NCI-H1417 treated with DMSO at 0.1 percent for 48 hours (cell line): ENCODE data around the gene RSU1.
"Not testable (repeated sequence)": the region's sequence is repeated elsewhere in the genome, so short reads cannot be mapped to it uniquely, and the experiment has no call there.

Experiments
- DNase-seq: peaks from one replicate; lab custom pipeline; 2025; lab: John Stamatoyannopoulos, UW

RSU1 gene

GRCh38 chr10:16780338-16780880, 36.8 kb downstream of the RSU1 start:
- no peak for DNase-seq

- no peak for DNase-seq
These were observed 37.8 kb downstream of the RSU1 start for GRCh38 chr10:16779384-16779915.

- no peak for DNase-seq
These were observed 39.5 kb downstream of the RSU1 start for GRCh38 chr10:16777473-16778370.

GRCh38 chr10:16776896-16777295, 40.3 kb downstream of the RSU1 start:
- DNase-seq, result no peak

GRCh38 chr10:16773334-16773733, 43.9 kb downstream of the RSU1 start:
- no peak for DNase-seq

GRCh38 chr10:16770670-16771069, 46.6 kb downstream of the RSU1 start:
- DNase-seq, result no peak

- DNase-seq, result no peak
These were observed 47.1 kb downstream of the RSU1 start for GRCh38 chr10:16770141-16770540.

- DNase-seq, result no peak
These were observed 47.9 kb downstream of the RSU1 start for GRCh38 chr10:16769331-16769730.

- DNase-seq, result no peak
These were observed 48.5 kb downstream of the RSU1 start for GRCh38 chr10:16768702-16769101.

- DNase-seq, result no peak
These were observed 51.5 kb downstream of the RSU1 start for GRCh38 chr10:16765509-16766375.

GRCh38 chr10:16761300-16761699, 55.9 kb downstream of the RSU1 start:
- DNase-seq, result no peak

- no peak for DNase-seq
These were observed 60.5 kb downstream of the RSU1 start for GRCh38 chr10:16756561-16757221.

GRCh38 chr10:16754765-16755164, 62.5 kb downstream of the RSU1 start:
- no peak for DNase-seq

- DNase-seq, result not testable (repeated sequence)
These were observed 64.4 kb downstream of the RSU1 start for GRCh38 chr10:16752849-16753248.

GRCh38 chr10:16752099-16752498, 65.1 kb downstream of the RSU1 start:
- no peak for DNase-seq

- DNase-seq, result no peak
These were observed 66.0 kb downstream of the RSU1 start for GRCh38 chr10:16751244-16751643.

GRCh38 chr10:16750461-16750860, 66.8 kb downstream of the RSU1 start:
- no peak for DNase-seq

- DNase-seq, result no peak
These were observed 68.5 kb downstream of the RSU1 start for GRCh38 chr10:16748749-16749148.

- no peak for DNase-seq
These were observed 70.4 kb downstream of the RSU1 start for GRCh38 chr10:16746856-16747255.

GRCh38 chr10:16745061-16745460, 72.2 kb downstream of the RSU1 start:
- DNase-seq, result no peak

GRCh38 chr10:16742165-16742960, 74.9 kb downstream of the RSU1 start:
- DNase-seq, result no peak
